ENCODE results near the gene C1QTNF7. TPM values are rescaled to one million over a fixed set of nuclear protein-coding genes. Genes with fewer than 3 reads are reported as not detected.

Gene C1QTNF7
- total RNA-seq, 1 experiment from 2014 or later: 0.04 TPM

DNA sequence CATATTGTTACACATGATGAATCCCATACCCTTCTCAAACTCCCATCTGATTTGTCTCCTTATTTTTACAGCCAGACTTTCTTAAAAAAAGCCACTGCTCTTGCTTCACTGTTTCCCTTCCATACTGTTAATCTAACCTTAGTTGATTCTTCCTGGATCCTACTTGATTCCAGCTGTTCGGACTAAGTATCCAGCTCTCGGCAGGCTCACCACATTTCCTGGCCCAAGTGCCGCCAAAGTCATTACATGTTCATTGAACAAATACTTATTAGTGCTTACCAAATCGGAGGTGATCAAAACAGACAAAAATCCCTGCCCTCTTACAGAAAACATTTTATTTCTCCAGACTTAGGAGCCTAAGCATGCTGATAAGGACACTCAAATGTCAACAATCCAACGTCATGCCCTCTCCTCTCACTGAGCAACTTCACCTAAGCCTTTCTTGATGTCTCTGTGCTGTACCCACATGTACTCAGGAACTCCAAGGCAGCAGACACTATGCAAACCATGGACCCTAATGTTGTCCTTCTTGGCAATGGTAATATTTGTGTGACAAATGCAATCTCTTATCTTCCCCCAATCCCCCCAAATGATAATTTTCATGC is 45.1 kb upstream of the C1QTNF7 start (continued):
- TF ChIP-seq, protein P1, sequence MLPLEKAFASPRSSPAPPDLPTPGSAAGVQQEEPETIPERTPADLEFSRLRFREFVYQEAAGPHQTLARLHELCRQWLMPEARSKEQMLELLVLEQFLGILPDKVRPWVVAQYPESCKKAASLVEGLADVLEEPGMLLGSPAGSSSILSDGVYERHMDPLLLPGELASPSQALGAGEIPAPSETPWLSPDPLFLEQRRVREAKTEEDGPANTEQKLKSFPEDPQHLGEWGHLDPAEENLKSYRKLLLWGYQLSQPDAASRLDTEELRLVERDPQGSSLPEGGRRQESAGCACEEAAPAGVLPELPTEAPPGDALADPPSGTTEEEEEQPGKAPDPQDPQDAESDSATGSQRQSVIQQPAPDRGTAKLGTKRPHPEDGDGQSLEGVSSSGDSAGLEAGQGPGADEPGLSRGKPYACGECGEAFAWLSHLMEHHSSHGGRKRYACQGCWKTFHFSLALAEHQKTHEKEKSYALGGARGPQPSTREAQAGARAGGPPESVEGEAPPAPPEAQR (CRISPR knock-in tag; IDR thresholded peaks at IDR 0.05): no peak

DNA sequence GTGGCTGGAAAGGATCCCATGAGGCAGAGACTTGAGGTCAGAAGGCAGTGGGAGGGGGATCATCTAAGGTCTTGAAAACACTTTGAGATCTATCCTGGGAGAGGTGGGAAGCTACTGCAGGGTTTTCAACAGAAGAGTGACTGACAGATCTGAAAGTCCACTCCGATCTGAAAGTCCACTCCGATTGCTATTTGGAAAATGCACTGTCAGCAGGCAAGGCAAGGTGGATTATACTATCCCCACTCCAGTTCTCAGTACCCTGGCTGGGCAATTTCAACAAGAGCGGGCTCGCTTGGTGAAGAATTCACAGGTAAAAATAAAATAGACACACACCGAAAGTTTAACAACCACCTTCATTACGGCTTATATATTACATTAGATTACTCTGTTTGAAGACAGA is 42.3 kb upstream of the C1QTNF7 start:
- POLR2A ChIA-PET: no interaction called here
- no peak for DNase-seq (ENCODE audit: low spot score)
- H3K36me3 Mint-ChIP-seq: no peaks in the 10 kb centered on the region
- TF ChIP-seq, protein P2, sequence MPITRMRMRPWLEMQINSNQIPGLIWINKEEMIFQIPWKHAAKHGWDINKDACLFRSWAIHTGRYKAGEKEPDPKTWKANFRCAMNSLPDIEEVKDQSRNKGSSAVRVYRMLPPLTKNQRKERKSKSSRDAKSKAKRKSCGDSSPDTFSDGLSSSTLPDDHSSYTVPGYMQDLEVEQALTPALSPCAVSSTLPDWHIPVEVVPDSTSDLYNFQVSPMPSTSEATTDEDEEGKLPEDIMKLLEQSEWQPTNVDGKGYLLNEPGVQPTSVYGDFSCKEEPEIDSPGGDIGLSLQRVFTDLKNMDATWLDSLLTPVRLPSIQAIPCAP (CRISPR knock-in tag; IDR thresholded peaks at IDR 0.05): no peak
- no peak for TF ChIP-seq SMAD4 (CRISPR knock-in tag; IDR thresholded peaks at IDR 0.05)
- no peak for TF ChIP-seq ZNF219 (CRISPR knock-in tag; IDR thresholded peaks at IDR 0.05; ENCODE audit: borderline replicate concordance)
- TF ChIP-seq, protein P3, sequence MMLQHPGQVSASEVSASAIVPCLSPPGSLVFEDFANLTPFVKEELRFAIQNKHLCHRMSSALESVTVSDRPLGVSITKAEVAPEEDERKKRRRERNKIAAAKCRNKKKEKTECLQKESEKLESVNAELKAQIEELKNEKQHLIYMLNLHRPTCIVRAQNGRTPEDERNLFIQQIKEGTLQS (CRISPR knock-in tag; conservative IDR thresholded peaks at IDR 0.05): no peak
- TF ChIP-seq, protein P4, sequence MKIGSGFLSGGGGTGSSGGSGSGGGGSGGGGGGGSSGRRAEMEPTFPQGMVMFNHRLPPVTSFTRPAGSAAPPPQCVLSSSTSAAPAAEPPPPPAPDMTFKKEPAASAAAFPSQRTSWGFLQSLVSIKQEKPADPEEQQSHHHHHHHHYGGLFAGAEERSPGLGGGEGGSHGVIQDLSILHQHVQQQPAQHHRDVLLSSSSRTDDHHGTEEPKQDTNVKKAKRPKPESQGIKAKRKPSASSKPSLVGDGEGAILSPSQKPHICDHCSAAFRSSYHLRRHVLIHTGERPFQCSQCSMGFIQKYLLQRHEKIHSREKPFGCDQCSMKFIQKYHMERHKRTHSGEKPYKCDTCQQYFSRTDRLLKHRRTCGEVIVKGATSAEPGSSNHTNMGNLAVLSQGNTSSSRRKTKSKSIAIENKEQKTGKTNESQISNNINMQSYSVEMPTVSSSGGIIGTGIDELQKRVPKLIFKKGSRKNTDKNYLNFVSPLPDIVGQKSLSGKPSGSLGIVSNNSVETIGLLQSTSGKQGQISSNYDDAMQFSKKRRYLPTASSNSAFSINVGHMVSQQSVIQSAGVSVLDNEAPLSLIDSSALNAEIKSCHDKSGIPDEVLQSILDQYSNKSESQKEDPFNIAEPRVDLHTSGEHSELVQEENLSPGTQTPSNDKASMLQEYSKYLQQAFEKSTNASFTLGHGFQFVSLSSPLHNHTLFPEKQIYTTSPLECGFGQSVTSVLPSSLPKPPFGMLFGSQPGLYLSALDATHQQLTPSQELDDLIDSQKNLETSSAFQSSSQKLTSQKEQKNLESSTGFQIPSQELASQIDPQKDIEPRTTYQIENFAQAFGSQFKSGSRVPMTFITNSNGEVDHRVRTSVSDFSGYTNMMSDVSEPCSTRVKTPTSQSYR (CRISPR knock-in tag; IDR thresholded peaks at IDR 0.05): no peak
- no peak for TF ChIP-seq JUN (CRISPR knock-in tag; IDR thresholded peaks at IDR 0.05)
- H3K27me3 Mint-ChIP-seq (ENCODE audit: low read depth): no peaks in the 10 kb centered on the region; the same call in 1 of the 2 replicates
- no peak for ATAC-seq
- no peak overlapping the region for H3K4me3 Mint-ChIP-seq
- no peak overlapping the region for H3K27ac Mint-ChIP-seq
- H3K9me3 Mint-ChIP-seq: no peaks in the 10 kb centered on the region
- H3K4me1 Mint-ChIP-seq: peaks cover 4% of the 10 kb centered on the region
- CTCF ChIA-PET: interaction anchor here (1.1 to 1.6 kb wide), 2 partner anchors 11 kb away, joined by 4 to 6 read pairs; no protein-coding TSS in a partner anchor

DNA sequence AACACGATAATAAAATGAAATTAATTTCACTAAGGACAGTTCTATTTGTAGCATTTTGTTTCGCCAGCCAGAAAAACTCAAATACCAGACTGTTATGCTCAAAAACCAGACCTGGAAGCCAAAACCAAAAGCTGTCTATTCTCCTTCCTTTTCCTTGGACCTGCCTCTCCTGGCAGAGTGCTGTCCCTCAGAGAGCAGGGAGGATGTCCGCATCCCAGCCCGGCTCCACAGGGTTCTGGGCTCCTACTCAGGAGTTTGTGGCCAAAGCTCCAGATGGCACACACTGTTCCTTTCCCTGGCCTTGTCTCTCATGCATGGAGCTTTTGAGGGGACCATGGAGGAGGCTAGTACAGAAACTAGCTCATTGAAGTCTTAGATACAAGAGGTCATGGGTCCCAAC is 41.9 kb upstream of the C1QTNF7 start:
- Mint-ChIP-seq H3K27me3 (ENCODE audit: low read depth) (no peaks in the 10 kb centered on the region; the same call in 1 of the 2 replicates), H3K4me3 (no peak overlapping the region), H3K9me3 (no peaks in the 10 kb centered on the region), H3K4me1 (peaks cover 4% of the 10 kb centered on the region), H3K36me3 (no peaks in the 10 kb centered on the region), H3K27ac (no peak overlapping the region)
- TF ChIP-seq, protein P2 (CRISPR knock-in tag; IDR thresholded peaks at IDR 0.05): no peak
- TF ChIP-seq, protein P5, sequence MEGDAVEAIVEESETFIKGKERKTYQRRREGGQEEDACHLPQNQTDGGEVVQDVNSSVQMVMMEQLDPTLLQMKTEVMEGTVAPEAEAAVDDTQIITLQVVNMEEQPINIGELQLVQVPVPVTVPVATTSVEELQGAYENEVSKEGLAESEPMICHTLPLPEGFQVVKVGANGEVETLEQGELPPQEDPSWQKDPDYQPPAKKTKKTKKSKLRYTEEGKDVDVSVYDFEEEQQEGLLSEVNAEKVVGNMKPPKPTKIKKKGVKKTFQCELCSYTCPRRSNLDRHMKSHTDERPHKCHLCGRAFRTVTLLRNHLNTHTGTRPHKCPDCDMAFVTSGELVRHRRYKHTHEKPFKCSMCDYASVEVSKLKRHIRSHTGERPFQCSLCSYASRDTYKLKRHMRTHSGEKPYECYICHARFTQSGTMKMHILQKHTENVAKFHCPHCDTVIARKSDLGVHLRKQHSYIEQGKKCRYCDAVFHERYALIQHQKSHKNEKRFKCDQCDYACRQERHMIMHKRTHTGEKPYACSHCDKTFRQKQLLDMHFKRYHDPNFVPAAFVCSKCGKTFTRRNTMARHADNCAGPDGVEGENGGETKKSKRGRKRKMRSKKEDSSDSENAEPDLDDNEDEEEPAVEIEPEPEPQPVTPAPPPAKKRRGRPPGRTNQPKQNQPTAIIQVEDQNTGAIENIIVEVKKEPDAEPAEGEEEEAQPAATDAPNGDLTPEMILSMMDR (IDR thresholded peaks at IDR 0.05): no peak
- TF ChIP-seq, protein P6, sequence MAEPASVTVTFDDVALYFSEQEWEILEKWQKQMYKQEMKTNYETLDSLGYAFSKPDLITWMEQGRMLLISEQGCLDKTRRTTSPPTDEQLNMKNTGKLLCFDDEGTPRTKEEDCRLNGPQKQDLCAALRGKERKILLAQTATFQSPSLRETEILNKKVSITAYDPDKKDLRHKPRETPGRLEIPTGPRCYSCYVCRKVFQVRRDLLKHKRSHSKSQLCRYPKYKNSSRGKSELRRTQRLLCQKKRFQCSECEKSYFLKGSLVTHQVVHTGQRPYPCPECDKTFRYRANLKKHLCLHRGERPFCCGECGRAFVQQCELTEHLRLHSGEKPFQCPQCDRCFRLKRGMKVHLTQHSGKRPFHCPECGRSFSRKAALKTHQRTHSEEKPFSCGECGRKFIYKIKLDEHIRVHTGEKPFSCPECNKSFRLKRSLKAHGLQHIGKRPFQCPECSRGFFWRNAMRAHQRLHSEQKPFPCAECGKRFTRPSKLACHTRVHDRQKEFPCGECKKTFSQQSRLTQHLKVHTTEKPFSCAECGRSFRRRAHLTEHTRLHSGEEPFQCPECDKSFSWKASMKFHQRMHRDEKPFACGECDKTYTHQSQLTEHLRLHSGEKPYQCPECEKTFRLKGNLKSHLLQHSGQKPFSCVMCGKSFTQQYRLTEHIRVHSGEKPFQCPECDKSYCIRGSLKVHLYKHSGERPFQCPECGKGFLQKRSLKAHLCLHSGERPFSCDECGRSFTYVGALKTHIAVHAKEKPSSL (CRISPR knock-in tag; conservative IDR thresholded peaks at IDR 0.05): no peak
- TF ChIP-seq, protein P3 (CRISPR knock-in tag; conservative IDR thresholded peaks at IDR 0.05): no peak
- TF ChIP-seq FOXP1 (CRISPR knock-in tag; IDR thresholded peaks at IDR 0.05; ENCODE audit: borderline replicate concordance) (no peak), TEAD1 (CRISPR knock-in tag; IDR thresholded peaks at IDR 0.05) (no peak), CREB1 (CRISPR knock-in tag; IDR thresholded peaks at IDR 0.05) (no peak), MXD4 (CRISPR knock-in tag; IDR thresholded peaks at IDR 0.05; ENCODE audit: borderline replicate concordance) (no peak), PRRX2 (CRISPR knock-in tag; IDR thresholded peaks at IDR 0.05) (no peak), NFE2L1 (CRISPR knock-in tag; IDR thresholded peaks at IDR 0.05) (no peak)
- TF ChIP-seq, protein P7, sequence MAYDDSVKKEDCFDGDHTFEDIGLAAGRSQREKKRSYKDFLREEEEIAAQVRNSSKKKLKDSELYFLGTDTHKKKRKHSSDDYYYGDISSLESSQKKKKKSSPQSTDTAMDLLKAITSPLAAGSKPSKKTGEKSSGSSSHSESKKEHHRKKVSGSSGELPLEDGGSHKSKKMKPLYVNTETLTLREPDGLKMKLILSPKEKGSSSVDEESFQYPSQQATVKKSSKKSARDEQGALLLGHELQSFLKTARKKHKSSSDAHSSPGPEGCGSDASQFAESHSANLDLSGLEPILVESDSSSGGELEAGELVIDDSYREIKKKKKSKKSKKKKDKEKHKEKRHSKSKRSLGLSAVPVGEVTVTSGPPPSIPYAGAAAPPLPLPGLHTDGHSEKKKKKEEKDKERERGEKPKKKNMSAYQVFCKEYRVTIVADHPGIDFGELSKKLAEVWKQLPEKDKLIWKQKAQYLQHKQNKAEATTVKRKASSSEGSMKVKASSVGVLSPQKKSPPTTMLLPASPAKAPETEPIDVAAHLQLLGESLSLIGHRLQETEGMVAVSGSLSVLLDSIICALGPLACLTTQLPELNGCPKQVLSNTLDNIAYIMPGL (CRISPR knock-in tag; IDR thresholded peaks at IDR 0.05): no peak
- TF ChIP-seq, protein P8, sequence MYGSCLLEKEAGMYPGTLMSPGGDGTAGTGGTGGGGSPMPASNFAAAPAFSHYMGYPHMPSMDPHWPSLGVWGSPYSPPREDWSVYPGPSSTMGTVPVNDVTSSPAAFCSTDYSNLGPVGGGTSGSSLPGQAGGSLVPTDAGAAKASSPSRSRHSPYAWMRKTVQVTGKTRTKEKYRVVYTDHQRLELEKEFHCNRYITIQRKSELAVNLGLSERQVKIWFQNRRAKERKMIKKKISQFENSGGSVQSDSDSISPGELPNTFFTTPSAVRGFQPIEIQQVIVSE (CRISPR knock-in tag; IDR thresholded peaks at IDR 0.05; ENCODE audit: borderline replicate concordance): no peak
- no peak for DNase-seq (ENCODE audit: low spot score)
- ChIA-PET POLR2A (no interaction called here), CTCF (interaction anchor here (1.1 kb wide), 1 partner anchor 10 kb away, joined by 4 read pairs; no protein-coding TSS in a partner anchor)
- ATAC-seq: no peak

Measured in WTC11 (cell line).